GM23338 (cell line): ENCODE measurements around the gene TNRC18. TPM values are rescaled to one million over a fixed set of nuclear protein-coding genes. Genes with fewer than 3 reads are reported as not detected.

Experiments
- ATAC-seq: fragments of 200-7000 bp; cut with Tn5 transposase; 3 replicates; pipeline ENCODE4 v1.9.1; 2020
- DNase-seq: peaks from one replicate; pipeline ENCODE4 v3.0.0-alpha.2; 2015; ENCODE audit warnings: low spot score
- H2AFZ ChIP-seq: fragments of 200-600 bp; sonication (generic); 2 replicates; pipeline ENCODE4 v1.8.0; 2016; ENCODE audit warnings: antibody characterized with exemption, mild to moderate bottlenecking, moderate library complexity
- H3F3A ChIP-seq: fragments of 200-600 bp; sonication (generic); replicated peaks from 2 replicates; pipeline ENCODE4 v1.8.0; 2017; ENCODE audit warnings: antibody characterized with exemption, mixed run types, low read depth
- H3K27ac ChIP-seq: fragments of 200-600 bp; sonication (generic); 2 replicates; pipeline ENCODE4 v1.6.1; 2016; ENCODE audit warnings: low read depth
- H3K27me3 ChIP-seq: fragments of 200-600 bp; sonication (generic); 2 replicates; pipeline ENCODE4 v1.8.0; 2016; ENCODE audit warnings: mild to moderate bottlenecking, mixed run types, moderate library complexity; ENCODE audit not compliant: insufficient read depth
- H3K36me3 ChIP-seq: fragments of 200-600 bp; sonication (generic); 2 replicates; pipeline ENCODE4 v1.8.0; 2016; ENCODE audit warnings: mild to moderate bottlenecking; ENCODE audit not compliant: insufficient read depth
- H3K4me1 ChIP-seq: fragments of 200-600 bp; sonication (generic); 2 replicates; pipeline ENCODE4 v1.8.0; 2016; ENCODE audit warnings: mild to moderate bottlenecking, moderate library complexity; ENCODE audit not compliant: insufficient read depth
- H3K4me2 ChIP-seq: fragments of 200-600 bp; sonication (generic); 2 replicates; pipeline ENCODE4 v1.7.1; 2017; ENCODE audit warnings: mixed run types
- H3K4me3 ChIP-seq: fragments of 200-600 bp; sonication (generic); 2 replicates; pipeline ENCODE4 v1.6.1; 2016; ENCODE audit warnings: mixed run types
- H3K79me2 ChIP-seq: fragments of 200-600 bp; sonication (generic); replicated peaks from 2 replicates; pipeline ENCODE4 v1.8.0; 2017; ENCODE audit warnings: mild to moderate bottlenecking; ENCODE audit not compliant: insufficient read depth
- H3K9me2 ChIP-seq: fragments of 200-600 bp; sonication (generic); 2 replicates; pipeline ENCODE4 v1.8.0; 2017; ENCODE audit not compliant: insufficient read depth
- H4K20me1 ChIP-seq: fragments of 200-600 bp; sonication (generic); replicated peaks from 2 replicates; pipeline ENCODE4 v1.8.0; 2017; ENCODE audit warnings: mild to moderate bottlenecking; ENCODE audit not compliant: insufficient read depth
- H3K27ac Mint-ChIP-seq: 2 replicates; pipeline ENCODE4 v1.8.0; 2020; ENCODE audit warnings: inconsistent platforms, mild to moderate bottlenecking, moderate library complexity, mixed read lengths
- H3K27me3 Mint-ChIP-seq: 3 replicates; pipeline ENCODE4 v1.8.0; 2022; ENCODE audit warnings: low read depth, mild to moderate bottlenecking, moderate library complexity, mixed read lengths, inconsistent platforms; ENCODE audit not compliant: insufficient read depth, poor library complexity
- H3K36me3 Mint-ChIP-seq: 3 replicates; pipeline ENCODE4 v1.8.0; 2021; ENCODE audit warnings: low read depth, mild to moderate bottlenecking, inconsistent platforms, moderate library complexity, mixed read lengths
- H3K4me1 Mint-ChIP-seq: 3 replicates; pipeline ENCODE4 v1.8.0; 2020; ENCODE audit warnings: mild to moderate bottlenecking, inconsistent platforms, mixed read lengths
- H3K4me3 Mint-ChIP-seq: 3 replicates; pipeline ENCODE4 v1.8.0; 2021; ENCODE audit warnings: moderate library complexity, mild to moderate bottlenecking, inconsistent platforms, mixed read lengths
- H3K9me3 Mint-ChIP-seq: 3 replicates; pipeline ENCODE4 v1.8.0; 2020; ENCODE audit warnings: moderate library complexity, mild to moderate bottlenecking, inconsistent platforms, mixed read lengths
- CTCF ChIP-seq, 2 experiments: fragments of 200-600 bp in 1 of 2; sonication (generic) in 1 of 2; conservative IDR thresholded peaks; 2 replicates each; pipeline versions ENCODE4 v1.5.1 to v1.6.1; 2016 to 2017; ENCODE audit warnings: antibody characterized with exemption in 2 of 2, low read depth in 2 of 2, mild to moderate bottlenecking in 2 of 2, moderate library complexity in 1 of 2
- JUNB ChIP-seq: IDR thresholded peaks from one replicate; pipeline ENCODE4 v1.6.1; 2016; ENCODE audit warnings: antibody characterized with exemption; ENCODE audit not compliant: unreplicated experiment
- NANOG ChIP-seq: IDR thresholded peaks from 2 replicates; pipeline ENCODE4 v1.6.1; 2016; ENCODE audit warnings: antibody characterized with exemption, borderline replicate concordance
- STAT1 ChIP-seq: IDR thresholded peaks from one replicate; pipeline ENCODE4 v1.6.1; 2016; ENCODE audit warnings: antibody characterized with exemption; ENCODE audit not compliant: unreplicated experiment
- ZNF462 ChIP-seq: fragments of 250-450 bp; sonication (Bioruptor Pico); IDR thresholded peaks from 2 replicates; pipeline ENCODE4 v1.5.0; 2020; ENCODE audit warnings: mild to moderate bottlenecking, moderate library complexity
- polyA plus RNA-seq: library from polyadenylated mRNA; unstranded; fragments of >200 nt; fragmentation: Nextera tagmentation; extraction: Ambion mirVana; gene quantifications from 2 replicates; pipeline ENCODE4 v1.2.1, GENCODE V29; 2016
- total RNA-seq: library from RNA; depleted of rRNA; stranded (reverse); fragments of >200 nt; shearing (Covaris generic); gene quantifications from 2 replicates; pipeline ENCODE4 v1.2.3, GENCODE V29; 2014

TNRC18 gene
- total and polyA plus RNA-seq, 2 experiments from 2014 or later: 2.1 to 17.5 TPM

- Mint-ChIP-seq H3K36me3 (peaks cover 15% of the 10 kb centered on the region), H3K9me3 (peaks cover 12% of the 10 kb centered on the region), H3K27ac (no peak overlapping the region), H3K4me3 (peak overlapping the region; percentile 32; the same call in 1 of the 3 replicates), H3K27me3 (peaks cover 54% of the 10 kb centered on the region), H3K4me1 (peaks cover 29% of the 10 kb centered on the region)
- DNase-seq (peak; percentile 70), ATAC-seq (peak; percentile 59)
- Histone ChIP-seq H3K79me2 (no peaks in the 10 kb centered on the region), H3K9me2 (no peaks in the 10 kb centered on the region), H3F3A (no peaks in the 10 kb centered on the region), H3K4me3 (peak overlapping the region; percentile 52; the same call in 1 of the 2 replicates), H3K4me2 (peak overlapping the region; percentile 85; the same call in 1 of the 2 replicates), H2AFZ (no peak overlapping the region), H4K20me1 (no peaks in the 10 kb centered on the region), H3K27me3 (peaks cover 43% of the 10 kb centered on the region), H3K36me3 (no peaks in the 10 kb centered on the region), H3K4me1 (peaks cover 26% of the 10 kb centered on the region; the same call in 1 of the 2 replicates), H3K27ac (no peak overlapping the region)
- TF ChIP-seq STAT1: no peak
- no peak for TF ChIP-seq NANOG
- TF ChIP-seq ZNF462 (CRISPR knock-in tag): no peak
- TF ChIP-seq JUNB: no peak
- TF ChIP-seq CTCF (conservative IDR thresholded peaks at IDR 0.05; ENCODE audit: low read depth in 2 of 2): peak in 1 of 2 experiments; percentile 39; a peak in 2 of 4 replicates
Observed at GRCh38 chr7:5348134-5349004, 75.3 kb downstream of the TNRC18 start.
